ENCODE data around the gene ST3GAL5.

Gene ST3GAL5

GRCh38 chr2:85875350-85876050, 13.3 kb downstream of the ST3GAL5 start:
- no peaks in the 10 kb centered on the region for H3K79me2 ChIP-seq (ENCODE audit: control insufficient read depth, insufficient read depth, low read length)
- no peak overlapping the region for H2BK120ac ChIP-seq (ENCODE audit: low read depth, low read length)
- no peak for DNase-seq
- no peak overlapping the region for H2BK5ac ChIP-seq (ENCODE audit: low read length)
- no peak overlapping the region for H3K4ac ChIP-seq (ENCODE audit: low read depth, low read length)
- H3K27me3 ChIP-seq (ENCODE audit: insufficient read depth, low read length, poor library complexity), result no peaks in the 10 kb centered on the region
- H3K18ac ChIP-seq (ENCODE audit: low read length), result no peak overlapping the region
- no peaks in the 10 kb centered on the region for H3K79me1 ChIP-seq (ENCODE audit: low read length)
- H2BK15ac ChIP-seq (replicated peaks; ENCODE audit: low read depth), result no peak overlapping the region
- H3K4me3 ChIP-seq (ENCODE audit: low read length), result no peak overlapping the region
- no peak overlapping the region for H3K56ac ChIP-seq (ENCODE audit: low read length)
- H4K5ac ChIP-seq (ENCODE audit: low read length), result no peak overlapping the region
- H3K23ac ChIP-seq (ENCODE audit: low read length), result no peak overlapping the region
- no peak overlapping the region for H3K4me2 ChIP-seq (ENCODE audit: low read length)
- no peak overlapping the region for H4K8ac ChIP-seq (ENCODE audit: low read depth, low read length)
- peaks cover 3% of the 10 kb centered on the region for H3K4me1 ChIP-seq (ENCODE audit: control insufficient read depth, low read depth, low read length)
- no peak overlapping the region for H3K27ac ChIP-seq (ENCODE audit: low read depth, low read length)
- no CpG with 5 or more reads among the region's 8 CpGs for WGBS (ENCODE audit: extremely low coverage, insufficient coverage, low lambda C conversion rate)
- no peak overlapping the region for H3K9ac ChIP-seq (ENCODE audit: low read length)
- H3K36me3 ChIP-seq (ENCODE audit: control insufficient read depth, insufficient read depth, low read length), result no peaks in the 10 kb centered on the region
- no peak overlapping the region for H2AK5ac ChIP-seq (ENCODE audit: low read length)

- Histone ChIP-seq H2BK5ac (ENCODE audit: low read length) (no peak overlapping the region), H3K4ac (ENCODE audit: low read depth, low read length) (no peak overlapping the region), H4K8ac (ENCODE audit: low read depth, low read length) (no peak overlapping the region), H3K4me1 (ENCODE audit: control insufficient read depth, low read depth, low read length) (peaks cover 3% of the 10 kb centered on the region), H3K36me3 (ENCODE audit: control insufficient read depth, insufficient read depth, low read length) (no peaks in the 10 kb centered on the region), H3K18ac (ENCODE audit: low read length) (no peak overlapping the region), H3K79me1 (ENCODE audit: low read length) (no peaks in the 10 kb centered on the region), H4K5ac (ENCODE audit: low read length) (no peak overlapping the region), H3K4me2 (ENCODE audit: low read length) (no peak overlapping the region), H3K23ac (ENCODE audit: low read length) (no peak overlapping the region), H3K9ac (ENCODE audit: low read length) (no peak overlapping the region), H3K56ac (ENCODE audit: low read length) (no peak overlapping the region), H3K79me2 (ENCODE audit: control insufficient read depth, insufficient read depth, low read length) (no peaks in the 10 kb centered on the region), H2AK5ac (ENCODE audit: low read length) (no peak overlapping the region), H2BK120ac (ENCODE audit: low read depth, low read length) (no peak overlapping the region), H3K27ac (ENCODE audit: low read depth, low read length) (no peak overlapping the region), H2BK15ac (replicated peaks; ENCODE audit: low read depth) (no peak overlapping the region), H3K4me3 (ENCODE audit: low read length) (no peak overlapping the region), H3K27me3 (ENCODE audit: insufficient read depth, low read length, poor library complexity) (no peaks in the 10 kb centered on the region)
- WGBS (ENCODE audit: extremely low coverage, insufficient coverage, low lambda C conversion rate), result no CpG with 5 or more reads among the region's 4 CpGs
- DNase-seq, result peak; percentile 36
Measured at GRCh38 chr2:85873679-85874078, 15.1 kb downstream of the ST3GAL5 start.

- H3K36me3 ChIP-seq (ENCODE audit: control insufficient read depth, insufficient read depth, low read length), result no peaks in the 10 kb centered on the region
- no CpG with 5 or more reads among the region's 16 CpGs for WGBS (ENCODE audit: extremely low coverage, insufficient coverage, low lambda C conversion rate)
- H4K5ac ChIP-seq (ENCODE audit: low read length), result no peak overlapping the region
- H3K27ac ChIP-seq (ENCODE audit: low read depth, low read length), result no peak overlapping the region
- H3K27me3 ChIP-seq (ENCODE audit: insufficient read depth, low read length, poor library complexity), result no peaks in the 10 kb centered on the region
- no peak overlapping the region for H3K23ac ChIP-seq (ENCODE audit: low read length)
- no peak overlapping the region for H3K4me2 ChIP-seq (ENCODE audit: low read length)
- no peak overlapping the region for H2AK5ac ChIP-seq (ENCODE audit: low read length)
- H3K9ac ChIP-seq (ENCODE audit: low read length), result no peak overlapping the region
- DNase-seq, result peak; percentile 62
- H3K4me1 ChIP-seq (ENCODE audit: control insufficient read depth, low read depth, low read length), result peaks cover 3% of the 10 kb centered on the region
- no peak overlapping the region for H3K18ac ChIP-seq (ENCODE audit: low read length)
- no peak overlapping the region for H3K4me3 ChIP-seq (ENCODE audit: low read length)
- H2BK120ac ChIP-seq (ENCODE audit: low read depth, low read length), result no peak overlapping the region
- no peak overlapping the region for H2BK5ac ChIP-seq (ENCODE audit: low read length)
- no peaks in the 10 kb centered on the region for H3K79me1 ChIP-seq (ENCODE audit: low read length)
- no peak overlapping the region for H2BK15ac ChIP-seq (replicated peaks; ENCODE audit: low read depth)
- H3K79me2 ChIP-seq (ENCODE audit: control insufficient read depth, insufficient read depth, low read length), result no peaks in the 10 kb centered on the region
- H3K4ac ChIP-seq (ENCODE audit: low read depth, low read length), result no peak overlapping the region
- no peak overlapping the region for H3K56ac ChIP-seq (ENCODE audit: low read length)
- H4K8ac ChIP-seq (ENCODE audit: low read depth, low read length), result no peak overlapping the region
Measured at GRCh38 chr2:85872536-85873161, 16.1 kb downstream of the ST3GAL5 start.

- Histone ChIP-seq H3K56ac (ENCODE audit: low read length) (no peak overlapping the region), H2BK5ac (ENCODE audit: low read length) (no peak overlapping the region), H2BK120ac (ENCODE audit: low read depth, low read length) (no peak overlapping the region), H3K36me3 (ENCODE audit: control insufficient read depth, insufficient read depth, low read length) (no peaks in the 10 kb centered on the region), H4K8ac (ENCODE audit: low read depth, low read length) (no peak overlapping the region), H2BK15ac (replicated peaks; ENCODE audit: low read depth) (no peak overlapping the region), H3K27me3 (ENCODE audit: insufficient read depth, low read length, poor library complexity) (no peaks in the 10 kb centered on the region), H3K4me1 (ENCODE audit: control insufficient read depth, low read depth, low read length) (peaks cover 3% of the 10 kb centered on the region), H3K79me2 (ENCODE audit: control insufficient read depth, insufficient read depth, low read length) (no peaks in the 10 kb centered on the region), H3K4ac (ENCODE audit: low read depth, low read length) (no peak overlapping the region), H4K5ac (ENCODE audit: low read length) (no peak overlapping the region), H3K79me1 (ENCODE audit: low read length) (no peaks in the 10 kb centered on the region), H3K18ac (ENCODE audit: low read length) (no peak overlapping the region), H3K4me3 (ENCODE audit: low read length) (no peak overlapping the region), H3K4me2 (ENCODE audit: low read length) (no peak overlapping the region), H3K27ac (ENCODE audit: low read depth, low read length) (no peak overlapping the region), H2AK5ac (ENCODE audit: low read length) (no peak overlapping the region), H3K23ac (ENCODE audit: low read length) (no peak overlapping the region), H3K9ac (ENCODE audit: low read length) (no peak overlapping the region)
- DNase-seq, result no peak
- no CpG with 5 or more reads among the region's 6 CpGs for WGBS (ENCODE audit: extremely low coverage, insufficient coverage, low lambda C conversion rate)
Measured at GRCh38 chr2:85871494-85872164, 17.2 kb downstream of the ST3GAL5 start.

- Histone ChIP-seq H3K36me3 (ENCODE audit: control insufficient read depth, insufficient read depth, low read length) (no peaks in the 10 kb centered on the region), H4K5ac (ENCODE audit: low read length) (no peak overlapping the region), H3K27me3 (ENCODE audit: insufficient read depth, low read length, poor library complexity) (no peaks in the 10 kb centered on the region), H3K23ac (ENCODE audit: low read length) (no peak overlapping the region), H2BK15ac (replicated peaks; ENCODE audit: low read depth) (no peak overlapping the region), H3K79me1 (ENCODE audit: low read length) (no peaks in the 10 kb centered on the region), H3K18ac (ENCODE audit: low read length) (no peak overlapping the region), H2AK5ac (ENCODE audit: low read length) (no peak overlapping the region), H3K9ac (ENCODE audit: low read length) (no peak overlapping the region), H2BK5ac (ENCODE audit: low read length) (no peak overlapping the region), H3K4me2 (ENCODE audit: low read length) (no peak overlapping the region), H4K8ac (ENCODE audit: low read depth, low read length) (no peak overlapping the region), H3K79me2 (ENCODE audit: control insufficient read depth, insufficient read depth, low read length) (no peaks in the 10 kb centered on the region), H3K4me1 (ENCODE audit: control insufficient read depth, low read depth, low read length) (no peaks in the 10 kb centered on the region), H2BK120ac (ENCODE audit: low read depth, low read length) (no peak overlapping the region), H3K4ac (ENCODE audit: low read depth, low read length) (no peak overlapping the region), H3K27ac (ENCODE audit: low read depth, low read length) (no peak overlapping the region), H3K4me3 (ENCODE audit: low read length) (no peak overlapping the region), H3K56ac (ENCODE audit: low read length) (no peak overlapping the region)
- WGBS (ENCODE audit: extremely low coverage, insufficient coverage, low lambda C conversion rate), result no CpG with 5 or more reads among the region's 9 CpGs
- no peak for DNase-seq
Measured at GRCh38 chr2:85868822-85869221, 20.0 kb downstream of the ST3GAL5 start.

Data from mesendoderm (in vitro differentiated cells).